H1 (cell line): ENCODE results near the gene RGL1. TPM values are rescaled to one million over a fixed set of nuclear protein-coding genes. Genes with fewer than 3 reads are reported as not detected.

Experiments
- ATF2 ChIP-seq: IDR thresholded peaks from 2 replicates; pipeline ENCODE4 v1.6.1; 2012; ENCODE audit warnings: low read length, inconsistent platforms
- SIN3A ChIP-seq, 2 experiments: IDR thresholded peaks in 1 of 2; conservative IDR thresholded peaks in 1 of 2; 2 replicates each; pipeline ENCODE4 v1.6.1; 2011 to 2012; ENCODE audit warnings: low read length in 2 of 2, improper control_type of control experiment in 1 of 2, low read depth in 1 of 2, mild to moderate bottlenecking in 1 of 2
- polyA plus RNA-seq, 7 experiments: library from polyadenylated mRNA; depleted of rRNA in 3 of 7; stranded (reverse) in 5 of 7; unstranded in 2 of 7; fragments of >200 nt in 5 of 7; fragments of 200-250 nt in 2 of 7; gene quantifications; 1 replicate in 5 of 7; 2 replicates in 1 of 7; 4 replicates in 1 of 7; pipeline versions ENCODE4 v1.2.1 to v1.2.3, GENCODE V29; 2011 to 2013; ENCODE audit warnings: missing spikeins in 2 of 7, mixed read lengths in 2 of 7
- total RNA-seq: library from RNA; stranded (reverse); fragmentation: NEBNext Ultra II Directional; extraction: Animal tissue kit (Norgen Biotek cat#: 25700); gene quantifications from 2 replicates; pipeline ENCODE4 v1.2.1, GENCODE V29; 2021

The RGL1 gene
- total and polyA plus RNA-seq, 2 of the 8 experiments (the other 6 are each of a cell fraction or from before 2014, with no cell fraction given), result 0.98 to 2.4 TPM

GRCh38 chr1:183774938-183775337 is 30.0 kb upstream of the RGL1 start (continued):
- TF ChIP-seq ATF2 (no peak), SIN3A (conservative IDR thresholded peaks at IDR 0.05 in 1 of 2, IDR thresholded peaks at IDR 0.05 in 1 of 2; ENCODE audit: low read depth in 1 of 2, low read length in 2 of 2) (no peak)
